Left cardiac atrium (tissue), 4 donors: ENCODE measurements around the gene SEC14L2. TPM values are rescaled to one million over a fixed set of nuclear protein-coding genes. Genes with fewer than 3 reads are reported as not detected.

Experiments
- ATAC-seq, 2 donors: fragments of 200-7000 bp; cut with Tn5 transposase; one replicate each; pipeline ENCODE4 v1.9.1; 2020; ENCODE audit warnings: mild to moderate bottlenecking in 2 of 2, moderate library complexity in 2 of 2
- DNase-seq: peaks from one replicate; pipeline ENCODE4 v3.0.0-alpha.2; 2020
- intact Hi-C, 2 donors: fragments of 100-400 bp; cut with DNase I; formaldehyde crosslinking; loops; one replicate each; pipeline versions ENCODE4 v1.14.1 to v1.15.1; 2022 to 2023
- long read RNA-seq: library from polyadenylated mRNA; unstranded; transcript quantifications from one replicate; pipeline ENCODE4 v2.0.0, GENCODE V29; 2021
- total RNA-seq, 2 donors: library from RNA; stranded (reverse); fragmentation: NEBNext Ultra II Directional; extraction: Animal tissue kit (Norgen Biotek cat#: 25700); gene quantifications; one replicate each; pipeline ENCODE4 v1.2.1, GENCODE V29; 2021
- donor health status: DM: no; HTN: yes; CAD: no.
- donor health status: DM: no; HTN: yes; CAD: no; lungs with severe emphysema.
- donor health status: DM: yes; HTN: yes; CAD: no.
- donor health status: Dilated cardiomyopathy.

The SEC14L2 gene
- total RNA-seq: 1 to 10 TPM; 2.1 to 5.7 TPM
- long read RNA-seq, full-length matches to known transcripts: 1 of 2 reads
- long read RNA-seq, partial matches to known transcripts: 0 of 2 reads
- long read RNA-seq, other reads (novel, unspliced or antisense): 1 of 2 reads

DNA sequence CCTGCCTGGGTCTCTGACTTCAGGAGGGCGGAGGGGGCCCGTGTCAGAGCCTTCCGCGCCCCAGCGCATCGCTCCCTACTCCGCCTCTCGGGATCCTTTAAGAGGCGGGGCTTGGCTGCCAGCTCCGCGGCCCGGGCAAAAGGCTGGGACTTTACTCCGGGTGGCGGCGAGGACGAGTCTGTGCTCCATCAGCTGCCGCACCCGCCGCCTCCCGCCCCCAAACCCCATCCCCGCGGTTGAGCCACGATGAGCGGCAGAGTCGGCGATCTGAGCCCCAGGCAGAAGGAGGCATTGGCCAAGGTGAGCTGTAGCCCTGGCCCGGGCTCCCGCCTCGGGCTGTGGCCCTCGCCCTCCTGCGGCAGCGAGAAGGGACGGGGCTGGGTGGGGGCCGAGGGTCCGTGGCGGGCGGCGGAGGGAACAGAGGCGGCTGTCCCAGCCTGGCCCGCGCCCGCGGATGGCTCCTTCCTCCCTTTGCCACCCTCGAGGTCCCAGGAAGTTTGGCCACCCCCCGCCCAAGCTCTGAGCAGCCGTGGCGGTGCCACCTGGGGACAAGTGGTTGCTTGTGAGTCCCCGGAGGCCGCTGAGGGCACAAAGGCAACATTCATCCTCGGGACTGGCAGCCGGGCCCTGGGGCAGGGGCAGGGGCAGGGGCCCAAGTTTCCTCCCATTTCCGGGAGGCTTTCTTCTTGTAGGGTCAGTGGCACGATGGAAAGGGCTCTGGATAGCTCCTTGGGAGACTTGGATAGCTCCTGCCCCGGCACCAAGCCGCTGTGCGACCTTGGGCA lies at the start of gene SEC14L2:
TSS of gene SEC14L2 (plus strand) at position 148 of the 785 bp plus-strand sequence. CDS start at position 247, 99 bp downstream.
- DNase-seq: peak; percentile 79
- intact Hi-C loops: loop anchor here in 1 of 2 donors (10.0 kb wide), 1 partner anchor 88 kb away; no protein-coding TSS in a partner anchor
- peak; percentile 80 to 86 for ATAC-seq

DNA sequence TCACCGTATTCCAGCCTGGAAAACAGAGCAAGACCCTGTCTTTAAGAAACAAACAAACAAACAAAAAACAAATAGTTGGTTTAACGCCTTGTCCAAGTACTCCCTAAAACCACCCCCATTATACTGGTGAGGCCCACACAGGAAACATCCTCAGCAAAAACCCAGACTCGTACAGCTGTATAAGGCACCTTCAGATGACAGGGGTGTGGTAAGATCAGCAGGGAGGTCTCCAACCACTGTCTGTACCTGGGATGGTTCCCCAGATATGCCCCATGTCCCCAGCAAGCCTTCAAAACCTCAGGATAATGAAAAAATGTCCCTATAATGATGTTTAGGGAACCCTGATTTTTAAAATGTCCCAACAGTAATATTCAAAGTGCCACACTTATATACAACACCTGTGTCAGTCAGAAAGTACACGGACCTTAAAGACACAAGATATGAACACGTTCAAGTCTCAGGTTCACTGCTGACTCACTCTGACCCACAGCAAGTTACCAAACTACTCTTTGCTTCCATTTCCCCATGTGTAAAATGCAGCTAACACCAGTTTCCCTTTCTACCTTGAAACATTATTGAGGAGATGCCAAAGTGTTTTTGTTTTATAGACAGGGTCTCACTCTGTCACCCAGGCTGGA lies 49.4 kb upstream of the SEC14L2 start:
- no peak for ATAC-seq
- intact Hi-C loops: no loop called here
- no peak for DNase-seq

DNA sequence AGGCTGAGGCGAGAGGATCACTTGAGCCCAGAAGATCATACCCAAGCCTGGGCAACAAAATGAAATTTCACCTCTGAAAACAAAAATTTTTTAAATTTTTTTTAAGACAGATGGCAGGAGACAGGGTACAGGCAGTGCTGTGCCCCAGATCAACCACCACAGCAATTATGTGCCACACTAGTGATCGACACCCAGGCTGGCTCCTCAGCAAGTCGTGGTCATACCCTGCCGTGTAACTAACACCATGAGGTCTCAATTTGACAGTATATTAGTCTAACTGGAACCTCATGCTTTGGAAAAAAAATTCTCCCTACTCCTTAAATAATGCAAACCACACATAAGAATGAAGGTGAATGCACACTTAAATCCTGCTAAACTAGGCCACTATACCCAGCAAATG lies 48.4 kb upstream of the SEC14L2 start:
- DNase-seq: no peak
- no peak for ATAC-seq
- intact Hi-C loops: no loop called here

DNA sequence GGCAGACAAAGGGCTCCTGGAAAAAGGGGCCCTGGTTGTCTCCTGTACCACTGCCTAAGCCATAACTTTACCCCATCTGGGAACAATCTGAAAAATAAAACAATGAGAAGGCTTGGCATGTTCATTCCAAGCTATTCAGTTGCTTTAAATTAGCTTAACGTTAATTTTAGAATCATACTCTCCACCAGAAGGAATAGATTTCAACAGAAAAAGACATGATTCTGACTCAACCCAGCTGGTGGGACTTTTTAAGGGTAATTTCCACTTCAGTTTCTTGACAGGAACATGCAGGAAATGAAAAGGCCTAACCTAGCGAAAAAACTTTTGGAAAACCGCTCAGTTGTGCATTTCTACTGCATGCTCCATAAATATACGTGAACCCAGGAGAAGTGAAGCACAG lies 48.0 kb upstream of the SEC14L2 start:
- DNase-seq (no peak), ATAC-seq (no peak)
- intact Hi-C loops: no loop called here

DNA sequence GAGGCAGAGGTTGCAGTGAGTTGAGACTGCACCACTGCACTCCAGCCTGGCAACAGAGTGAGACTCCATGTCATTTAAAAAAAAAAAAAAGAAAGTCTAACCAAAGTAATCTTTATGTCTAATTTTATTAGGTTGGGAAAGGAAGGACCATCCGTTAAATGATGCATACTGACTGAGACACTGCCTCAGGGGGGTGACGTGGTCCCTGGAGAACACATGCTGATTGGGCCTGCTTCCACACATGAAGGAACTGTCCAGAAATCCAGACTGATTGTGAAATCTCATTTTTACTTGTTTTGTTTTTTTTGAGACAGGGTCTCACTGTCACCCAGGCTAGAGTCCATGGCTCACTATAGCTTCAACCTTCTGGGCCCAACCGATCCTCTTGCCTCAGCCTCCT lies 45.6 kb upstream of the SEC14L2 start:
- intact Hi-C loops: no loop called here
- ATAC-seq: no peak
- DNase-seq: no peak

DNA sequence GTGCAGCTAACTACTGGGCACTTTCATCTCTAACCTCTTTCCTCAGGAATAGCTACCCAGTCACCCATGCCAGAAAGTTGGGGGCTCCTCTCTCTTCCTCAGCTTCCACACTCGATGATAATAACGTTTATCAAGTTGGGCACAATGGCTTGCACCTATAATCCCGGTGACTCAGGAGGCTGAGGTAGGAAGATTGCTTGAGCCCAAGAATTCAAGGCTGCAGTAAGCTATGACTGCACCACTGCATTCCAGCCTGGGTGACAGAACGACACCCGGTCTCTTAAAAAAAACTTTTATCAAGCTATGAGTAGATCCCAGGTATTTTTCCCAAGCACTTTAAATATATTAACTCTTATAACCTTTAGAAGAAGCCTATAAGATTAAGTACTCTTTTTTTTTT lies 42.2 kb upstream of the SEC14L2 start:
- ATAC-seq: no peak
- intact Hi-C loops: no loop called here

DNA sequence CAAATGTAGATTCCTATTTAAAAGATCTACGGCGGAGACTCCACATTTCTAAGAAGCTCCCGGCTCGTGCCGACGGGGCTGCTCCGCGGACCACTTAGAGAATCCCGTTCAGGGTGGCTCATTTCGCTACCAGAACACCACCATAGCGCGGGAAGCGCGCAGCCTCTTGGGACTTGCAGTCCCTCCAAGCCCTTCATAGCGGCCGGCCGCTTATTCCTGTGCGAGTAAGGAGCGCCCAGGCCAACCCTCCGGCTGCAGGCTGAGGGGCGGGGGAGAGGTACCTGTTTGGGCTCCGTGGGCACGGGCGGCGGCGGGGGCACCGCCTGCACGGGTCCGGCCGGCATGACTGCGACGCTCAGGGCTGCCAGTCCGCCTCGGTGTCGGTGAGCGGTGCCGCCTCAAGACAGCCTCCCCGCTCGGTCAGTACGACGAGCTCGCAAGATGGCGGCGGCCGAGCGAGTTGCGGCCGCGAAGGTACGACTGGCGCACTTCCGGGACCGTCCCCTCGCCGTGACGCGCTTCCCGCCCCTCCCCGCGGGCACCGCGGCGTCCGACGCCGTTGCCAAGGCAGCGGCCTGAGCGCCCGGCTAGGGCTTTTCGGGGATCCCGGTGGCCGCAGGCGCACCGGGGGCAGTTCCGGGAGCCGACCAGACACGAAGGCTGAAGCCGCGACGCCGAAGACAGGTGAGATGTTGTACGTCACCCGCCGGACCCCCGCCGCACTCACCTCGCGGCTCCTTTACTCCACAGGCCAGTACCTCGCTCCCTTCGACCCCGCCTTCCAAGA lies 40.2 kb upstream of the SEC14L2 start, which contains the start of the genes CCDC157 and SF3A1:
TSS of gene CCDC157 (plus strand) at position 559 of the 787 bp plus-strand sequence. CDS start 8,994 bp downstream, outside the sequence.
TSS of gene SF3A1 (minus strand) at position 446 of the 787 bp plus-strand sequence. CDS start at position 344, 102 bp downstream.
- intact Hi-C loops: no loop called here
- ATAC-seq: peak; percentile 99

More for the DNA sequence above, 42.2 kb upstream of the SEC14L2 start:
- no peak for DNase-seq

DNA sequence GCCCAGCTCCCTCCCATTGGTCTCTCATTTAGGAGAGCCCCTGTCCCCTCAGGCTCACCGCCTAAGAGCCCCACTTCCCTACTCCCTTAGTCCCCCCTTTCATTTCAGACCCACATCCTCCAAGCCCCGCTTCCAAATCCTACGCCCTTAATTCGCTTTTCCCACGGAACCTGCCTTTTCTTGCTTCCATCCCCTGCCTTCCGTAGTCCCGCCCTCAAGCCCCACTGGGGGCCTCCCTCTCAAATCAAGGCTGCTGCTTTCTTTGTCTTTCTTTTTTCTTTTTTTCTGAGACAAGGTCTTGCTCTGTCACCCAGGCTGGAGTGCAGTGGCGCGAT lies 39.6 kb upstream of the SEC14L2 start:
- intact Hi-C loops: no loop called here
- DNase-seq: no peak
- peak; percentile 0 to 10 for ATAC-seq

More for the DNA sequence above, 40.2 kb upstream of the SEC14L2 start, which contains the start of the genes CCDC157 and SF3A1:
- peak; percentile 92 for DNase-seq

DNA sequence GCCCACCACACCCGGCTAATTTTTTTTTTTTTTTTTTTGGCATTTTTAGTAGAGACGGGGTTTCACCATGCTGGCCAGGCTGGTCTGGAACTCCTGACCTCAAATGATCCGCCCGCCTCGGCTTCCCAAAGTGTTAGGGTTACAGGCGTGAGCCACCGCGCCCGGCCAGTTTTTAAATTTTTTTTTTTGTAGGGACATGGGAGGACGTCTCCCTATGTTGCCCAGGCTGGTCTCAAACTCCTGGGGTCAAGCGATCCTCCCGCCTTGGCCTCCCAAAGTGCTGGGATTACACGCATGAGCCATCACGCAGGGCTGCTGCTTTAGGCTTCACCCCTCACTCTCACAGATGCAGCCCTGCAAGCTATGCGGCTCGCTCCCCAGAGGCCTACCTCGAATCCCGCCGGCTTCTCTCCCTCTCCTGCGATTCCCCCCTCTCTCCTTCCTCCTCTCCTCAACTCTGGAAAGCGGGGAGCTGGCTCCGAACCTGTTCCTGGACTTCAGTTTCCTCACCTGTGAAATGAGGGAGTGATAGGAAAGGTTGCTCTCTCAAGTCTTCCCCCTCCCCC lies 39.1 kb upstream of the SEC14L2 start:
- intact Hi-C loops: no loop called here
- DNase-seq (no peak), ATAC-seq (no peak)

DNA sequence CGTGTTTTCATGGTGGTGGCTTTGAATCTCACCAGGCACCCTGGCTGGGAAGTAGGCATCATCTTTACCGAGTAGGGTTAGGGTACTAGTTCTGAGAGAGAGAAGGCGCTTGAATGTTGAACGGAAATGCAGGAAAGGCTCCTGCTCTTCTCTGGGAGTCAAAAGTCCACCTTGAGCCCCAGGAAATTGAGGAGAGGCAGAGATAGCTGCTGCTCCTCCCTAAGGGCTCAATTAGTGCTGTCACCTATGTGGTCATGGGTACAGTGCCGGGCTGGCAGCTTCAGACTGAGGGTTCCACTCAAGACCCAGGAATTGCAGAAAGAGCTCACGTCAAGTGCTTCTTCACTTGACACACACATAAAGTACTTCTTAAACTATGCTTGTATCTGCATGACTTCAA lies 38.3 kb upstream of the SEC14L2 start:
- DNase-seq (no peak), ATAC-seq (no peak)
- intact Hi-C loops: no loop called here

DNA sequence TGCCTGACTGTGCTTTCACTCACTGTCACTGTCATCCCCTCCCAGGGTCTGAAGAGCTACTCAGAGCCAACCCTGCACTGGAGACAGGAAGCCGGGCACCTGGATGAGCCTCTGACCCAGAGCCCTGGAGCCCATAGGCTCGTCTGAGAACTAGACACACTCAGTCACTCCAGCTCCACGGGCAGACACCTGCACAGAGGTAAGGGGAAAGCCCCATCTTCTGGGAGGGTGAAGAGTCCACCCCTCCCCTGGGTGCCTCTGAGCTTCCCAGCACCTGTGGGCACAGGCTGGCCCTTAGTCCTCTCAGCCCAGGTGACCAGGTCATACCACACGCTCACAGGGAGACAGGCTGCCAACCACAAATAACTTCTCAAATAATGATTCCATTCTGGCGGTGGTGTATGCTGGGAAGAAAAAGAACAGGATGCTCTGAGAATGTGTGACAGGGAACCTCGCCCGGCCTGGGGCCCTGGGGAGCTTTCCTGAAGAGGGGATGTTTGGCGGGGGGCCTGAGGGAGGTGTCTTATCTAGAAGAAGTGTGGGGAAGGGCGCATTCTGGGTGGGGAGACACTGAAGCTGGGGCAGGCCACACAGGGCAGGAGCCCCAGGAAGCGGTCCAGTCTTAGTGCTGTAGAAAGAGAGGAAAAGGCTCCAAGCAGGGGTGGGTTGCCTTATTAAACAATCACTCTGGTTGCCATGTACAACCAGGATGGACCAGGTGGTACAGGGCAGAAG lies 34.7 kb upstream of the SEC14L2 start:
- DNase-seq (no peak), ATAC-seq (no peak)
- intact Hi-C loops: no loop called here

DNA sequence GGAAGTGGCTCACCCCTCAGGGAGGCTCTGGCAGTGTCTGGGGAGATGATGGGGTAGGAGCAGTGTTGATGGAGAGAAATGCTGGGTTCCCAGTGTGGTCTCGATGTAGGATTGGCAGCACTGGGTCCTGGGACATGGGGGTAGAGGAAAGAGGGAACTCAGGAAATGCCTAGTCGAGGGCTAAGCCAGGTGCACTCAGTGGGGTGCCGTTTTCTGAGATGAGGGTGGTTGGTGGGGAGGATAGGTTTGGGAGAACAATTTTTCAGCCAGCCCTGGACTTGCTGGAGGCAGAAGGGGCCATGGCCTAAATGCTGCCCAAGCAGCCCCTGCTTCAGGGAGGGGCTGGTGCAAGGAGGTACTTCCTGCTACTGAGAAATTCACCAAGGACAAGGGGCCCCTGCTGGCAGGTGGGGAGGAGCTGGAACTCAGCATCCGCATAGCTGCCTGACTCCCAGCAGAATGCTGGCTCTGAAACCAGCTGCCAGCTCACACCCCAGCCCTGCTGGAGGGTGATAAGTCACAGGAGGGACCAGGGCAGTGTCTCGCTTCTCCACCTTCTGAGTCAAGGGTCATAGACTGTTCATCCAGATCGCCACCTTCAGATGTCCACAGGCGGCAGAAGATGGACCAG lies 34.1 kb upstream of the SEC14L2 start:
- DNase-seq (no peak), ATAC-seq (no peak)
- intact Hi-C loops: no loop called here

DNA sequence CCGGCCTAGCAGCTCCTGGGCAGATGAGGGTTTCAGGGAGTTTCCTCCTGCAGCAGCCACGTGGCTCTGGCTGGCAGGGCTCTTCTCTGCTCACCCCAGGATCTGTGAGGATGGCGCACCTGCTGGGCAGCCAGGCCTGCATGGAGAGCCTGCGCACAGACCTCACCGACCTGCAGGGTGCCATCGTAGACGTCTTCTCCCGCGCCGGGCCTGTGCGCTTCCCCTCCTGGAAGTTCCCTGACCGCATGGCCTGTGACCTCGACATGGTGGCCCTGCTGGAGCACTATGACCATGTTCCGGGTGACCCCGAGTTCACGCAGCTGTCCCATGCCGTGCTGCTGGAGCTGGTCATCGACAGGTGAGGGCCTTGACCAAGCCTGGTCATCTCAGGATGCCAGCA lies 30.9 kb upstream of the SEC14L2 start:
- ATAC-seq: no peak
- intact Hi-C loops: no loop called here

DNA sequence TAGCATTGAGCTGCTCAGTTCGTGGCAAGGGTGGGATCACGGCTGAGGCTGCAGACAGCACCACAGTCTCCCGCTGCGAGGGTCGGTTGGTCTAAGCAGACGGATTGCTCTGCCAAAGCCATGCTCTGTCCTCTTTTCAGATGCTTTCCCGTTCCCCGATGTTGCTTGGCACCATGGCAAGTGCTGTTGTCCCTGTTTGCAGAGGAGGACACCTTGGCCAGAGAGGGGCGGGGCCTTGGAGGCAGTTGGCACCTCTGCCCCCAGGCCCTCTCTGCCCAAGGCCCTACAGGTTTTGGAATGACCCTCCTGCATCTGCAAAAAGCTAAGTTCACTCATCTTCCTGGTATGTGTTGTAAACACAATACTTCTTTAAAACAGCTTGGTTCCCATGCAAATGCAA lies 28.4 kb upstream of the SEC14L2 start:
- intact Hi-C loops: no loop called here
- no peak for ATAC-seq
- DNase-seq: no peak

More for the DNA sequence above, 30.9 kb upstream of the SEC14L2 start:
- no peak for DNase-seq

DNA sequence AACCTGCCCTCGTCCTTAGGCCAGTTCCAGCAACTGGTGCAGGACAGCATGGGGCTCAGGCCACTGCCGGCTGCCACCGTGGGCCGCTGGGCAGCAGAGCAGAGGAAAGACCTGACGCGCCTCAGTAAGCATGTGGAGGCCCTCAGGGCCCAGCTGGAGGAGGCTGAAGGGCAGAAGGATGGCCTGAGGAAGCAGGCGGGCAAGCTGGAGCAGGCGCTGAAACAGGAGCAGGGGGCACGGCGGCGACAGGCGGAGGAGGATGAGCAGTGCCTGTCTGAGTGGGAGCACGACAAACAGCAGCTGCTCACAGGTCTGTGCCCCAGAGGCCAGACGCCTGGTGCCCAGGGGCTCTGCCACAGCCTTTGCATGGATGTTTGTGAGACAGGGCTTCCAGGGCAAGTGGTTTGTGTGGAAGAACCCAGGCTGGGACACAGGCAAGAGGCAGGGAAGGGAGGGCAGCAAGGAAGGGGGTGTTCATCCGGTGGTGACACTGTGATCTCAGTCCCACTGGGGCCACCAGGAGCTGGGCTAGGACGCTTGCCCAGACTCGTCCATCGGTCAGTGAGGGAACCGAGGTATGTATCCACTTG lies 26.1 kb upstream of the SEC14L2 start:
- ATAC-seq (no peak), DNase-seq (no peak)
- intact Hi-C loops: no loop called here

DNA sequence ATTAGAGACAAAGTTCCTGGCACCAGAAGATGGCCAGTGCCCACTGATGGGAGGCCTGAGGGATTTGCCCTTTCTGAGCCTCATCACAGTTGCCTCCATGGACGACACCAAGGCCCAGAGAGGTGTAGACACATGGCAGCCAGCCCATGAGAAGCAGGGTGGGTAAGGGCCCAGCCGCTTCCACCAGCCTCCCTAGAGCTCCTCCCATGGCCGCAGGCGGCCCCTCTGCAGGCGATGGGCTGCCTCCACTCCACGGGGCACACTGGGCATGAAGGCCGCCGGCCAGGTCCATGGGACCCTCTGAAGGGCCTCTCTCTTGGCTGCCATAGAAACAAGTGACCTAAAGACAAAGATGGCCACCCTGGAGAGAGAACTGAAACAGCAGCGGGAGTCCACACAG lies 25.5 kb upstream of the SEC14L2 start:
- no peak for DNase-seq
- ATAC-seq: no peak
- intact Hi-C loops: no loop called here

DNA sequence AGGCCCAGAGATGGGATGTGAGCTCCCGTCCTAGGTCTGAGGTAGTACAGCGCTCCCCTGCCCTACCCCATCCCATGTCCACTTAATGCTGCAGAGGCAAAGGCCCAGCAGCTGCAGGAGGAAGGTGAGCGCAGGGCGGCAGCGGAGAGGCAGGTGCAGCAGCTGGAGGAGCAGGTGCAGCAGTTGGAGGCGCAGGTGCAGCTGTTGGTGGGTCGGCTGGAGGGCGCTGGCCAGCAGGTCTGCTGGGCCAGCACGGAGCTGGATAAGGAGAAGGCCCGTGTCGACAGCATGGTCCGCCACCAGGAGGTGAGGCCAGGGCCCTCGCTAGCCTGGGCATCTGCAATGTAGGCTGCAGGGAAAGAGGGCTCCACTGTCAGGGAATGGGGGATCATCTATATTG lies 24.8 kb upstream of the SEC14L2 start:
- DNase-seq: no peak
- no peak for ATAC-seq
- intact Hi-C loops: no loop called here

DNA sequence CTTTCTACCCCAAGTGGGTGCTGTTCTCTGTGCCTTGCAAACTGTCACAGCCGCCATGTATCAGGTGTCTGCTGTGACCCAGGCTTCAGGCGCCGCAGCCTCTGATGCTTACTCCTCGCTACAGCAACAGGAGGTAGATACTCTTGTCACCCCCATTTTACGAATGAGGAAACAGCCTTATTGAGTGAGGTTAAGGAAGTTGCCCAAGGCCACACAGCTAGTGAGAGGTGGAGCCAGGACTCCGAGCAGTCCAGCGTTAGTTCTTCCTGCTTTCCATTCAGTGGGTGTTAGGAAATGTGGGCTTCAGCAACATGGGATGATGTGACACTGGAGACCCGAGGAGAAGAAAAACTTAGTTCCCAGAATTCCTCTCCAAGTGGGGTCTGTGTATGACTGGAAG lies 23.9 kb upstream of the SEC14L2 start:
- intact Hi-C loops: no loop called here
- DNase-seq: no peak
- no peak for ATAC-seq
